Endometrium (tissue), 2 donors: ENCODE data around the gene KRTAP4-9.
"Not testable (repeated sequence)": the region's sequence is repeated elsewhere in the genome, so short reads cannot be mapped to it uniquely, and the experiment has no call there.

Experiments
- FAIRE-seq: peaks from 2 replicates; lab custom pipeline; 2012; peaks lifted over from hg19 to GRCh38; lab: Jason Lieb, UNC
- donor health status: control.
- donor health status: control.

KRTAP4-9 gene

GRCh38 chr17:41131979-41132378 is 26.8 kb downstream of the KRTAP4-9 start:
- no peak for FAIRE-seq

DNA sequence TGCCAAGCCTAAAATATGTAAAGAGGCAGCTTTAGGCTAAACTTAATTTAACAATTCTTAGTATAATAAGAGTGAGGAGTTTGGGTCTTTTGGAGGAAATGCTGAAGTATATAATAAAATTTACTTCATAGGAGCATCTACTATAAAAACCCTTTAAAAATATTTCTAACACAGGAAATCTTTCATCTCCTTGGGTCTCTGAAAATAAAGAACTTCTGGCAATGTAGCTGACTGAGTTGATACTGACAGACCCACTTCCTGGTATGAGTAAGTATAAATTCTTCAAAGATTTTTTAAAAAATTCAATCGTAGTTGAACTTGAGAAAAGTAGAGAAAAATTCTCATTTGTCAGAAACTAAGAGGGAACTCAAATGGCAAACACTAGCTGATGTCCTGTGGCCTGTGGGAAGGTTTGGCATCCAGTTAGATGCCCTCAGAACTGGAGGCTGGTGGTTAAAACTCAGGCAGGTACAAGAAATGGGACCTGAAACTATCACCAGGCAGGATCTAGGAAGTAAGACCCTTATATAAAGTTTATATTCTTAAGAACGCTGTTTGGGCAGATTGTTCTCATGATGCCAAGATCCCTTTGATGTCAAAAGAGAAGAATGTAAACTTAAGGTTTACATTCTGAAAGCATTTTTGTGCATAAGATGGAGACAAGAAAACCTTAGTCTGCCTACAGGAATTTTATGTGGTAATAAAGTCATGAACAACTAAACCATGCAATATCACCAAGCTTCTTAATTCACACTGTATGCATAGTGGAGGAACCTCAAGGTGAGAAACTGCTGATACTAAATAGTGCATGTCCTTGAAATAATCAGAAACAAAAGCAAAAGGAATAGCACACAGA is 28.9 kb downstream of the KRTAP4-9 start:
- FAIRE-seq: no peak

- not testable (repeated sequence) for FAIRE-seq
Measured at GRCh38 chr17:41139865-41140264, 34.7 kb downstream of the KRTAP4-9 start.

GRCh38 chr17:41140360-41141131 is 35.4 kb downstream of the KRTAP4-9 start, which contains the start of gene KRTAP4-6:
TSS of gene KRTAP4-6 (minus strand) at chr17:41140544. CDS start at chr17:41140487, 57 bp downstream.
- no peak for FAIRE-seq

DNA sequence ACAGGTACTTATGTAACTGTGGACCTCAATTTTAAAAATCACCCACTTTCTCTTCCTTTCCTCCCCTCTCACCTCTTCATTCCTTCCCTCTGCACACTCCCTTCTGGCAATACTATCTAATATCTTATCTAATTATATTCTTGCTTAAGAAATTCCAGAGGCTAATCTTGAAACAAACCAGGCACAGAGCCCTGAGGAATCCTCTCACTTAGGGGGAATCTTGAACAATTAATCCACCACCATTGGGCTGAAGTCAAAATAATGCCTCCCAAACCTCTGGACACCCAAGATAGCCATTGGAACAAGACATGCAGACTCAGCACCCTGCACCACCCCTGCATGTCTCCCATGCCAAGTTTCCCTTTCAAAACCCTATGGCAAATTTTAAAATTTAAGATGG is 36.2 kb downstream of the KRTAP4-9 start:
- FAIRE-seq: no peak

DNA sequence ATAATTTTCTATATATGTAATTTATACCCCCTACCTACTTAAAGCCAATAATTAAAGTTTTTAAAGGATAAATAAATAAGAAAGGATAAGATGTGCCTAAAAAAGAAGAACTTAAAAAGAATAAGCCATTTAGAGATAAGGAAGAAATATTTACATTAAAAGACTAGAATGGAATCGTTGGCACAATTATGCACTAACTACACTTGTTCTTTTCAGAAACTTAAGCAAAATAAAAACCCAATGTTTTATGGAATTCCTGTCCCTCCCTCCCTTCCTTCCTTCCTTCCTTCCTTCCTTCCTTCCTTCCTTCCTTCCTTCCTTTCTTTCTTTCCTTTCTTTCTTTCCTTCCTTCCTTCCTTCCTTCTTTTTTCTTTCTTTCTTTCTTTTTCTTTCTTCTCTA is 39.7 kb downstream of the KRTAP4-9 start:
- FAIRE-seq: no peak

DNA sequence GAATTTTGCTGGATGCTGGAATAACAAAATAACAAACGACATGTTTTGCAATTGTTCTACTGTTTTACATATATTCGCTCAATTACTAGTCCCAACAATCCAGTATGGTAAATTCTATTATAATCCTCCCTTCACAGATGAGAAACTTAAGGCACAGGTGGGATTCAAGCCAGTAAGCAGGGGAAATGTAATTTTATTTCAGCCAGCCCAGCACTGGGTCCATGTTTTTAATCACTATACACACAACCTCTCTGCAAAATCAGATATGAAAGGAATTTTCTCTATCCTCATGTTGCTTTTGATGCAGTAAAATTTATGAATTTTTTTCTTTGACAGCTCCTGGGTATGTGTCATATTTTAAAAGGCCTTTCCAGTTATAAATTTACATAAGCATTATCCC is 40.1 kb downstream of the KRTAP4-9 start:
- no peak for FAIRE-seq

- FAIRE-seq: no peak
Measured at GRCh38 chr17:41147531-41148204, 42.5 kb downstream of the KRTAP4-9 start.

GRCh38 chr17:41148971-41149651 is 43.9 kb downstream of the KRTAP4-9 start:
- FAIRE-seq: not testable (repeated sequence)

DNA sequence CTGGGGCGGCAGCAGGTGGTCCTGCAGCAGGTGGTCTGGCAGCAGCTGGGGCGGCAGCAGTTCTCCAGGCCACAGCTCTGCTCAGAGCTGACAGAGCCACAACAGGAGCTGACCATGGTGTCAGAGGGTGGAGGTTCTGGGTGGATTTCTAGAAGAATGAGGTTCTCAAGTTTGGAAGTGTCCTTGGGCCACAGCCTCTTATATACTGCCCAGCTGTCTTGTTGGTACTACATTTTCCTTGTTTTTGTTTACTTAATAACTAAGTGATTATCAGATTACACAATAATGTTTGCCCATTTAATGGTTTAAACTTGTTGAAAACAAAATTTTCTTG is 44.4 kb downstream of the KRTAP4-9 start, which contains the start of gene KRTAP4-5:
KRTAP4-5 (minus strand) TSS at position 174 of the 334 bp plus-strand sequence; CDS start at position 116, 58 bp downstream.
- FAIRE-seq: no peak

GRCh38 chr17:41150026-41150425 is 44.8 kb downstream of the KRTAP4-9 start:
- no peak for FAIRE-seq

DNA sequence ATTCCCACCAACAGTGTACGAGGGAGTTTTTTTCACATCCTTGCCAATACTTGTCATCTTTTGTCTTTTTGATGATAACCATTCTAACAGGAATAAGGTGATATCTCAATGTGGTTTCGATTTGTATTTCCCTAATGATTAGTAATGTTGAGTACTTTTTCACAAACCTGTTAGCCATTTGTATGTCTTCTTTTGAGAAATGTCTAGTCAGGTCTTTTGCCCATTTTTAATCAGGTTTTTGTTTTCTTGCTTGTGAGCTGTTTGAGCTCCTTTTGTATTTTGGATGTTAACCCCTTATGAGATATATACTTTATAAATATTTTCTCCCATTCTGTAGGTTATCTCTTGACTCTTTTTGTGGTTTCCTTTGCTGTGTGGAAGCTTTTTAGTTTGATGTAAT is 46.3 kb downstream of the KRTAP4-9 start:
- FAIRE-seq: no peak

DNA sequence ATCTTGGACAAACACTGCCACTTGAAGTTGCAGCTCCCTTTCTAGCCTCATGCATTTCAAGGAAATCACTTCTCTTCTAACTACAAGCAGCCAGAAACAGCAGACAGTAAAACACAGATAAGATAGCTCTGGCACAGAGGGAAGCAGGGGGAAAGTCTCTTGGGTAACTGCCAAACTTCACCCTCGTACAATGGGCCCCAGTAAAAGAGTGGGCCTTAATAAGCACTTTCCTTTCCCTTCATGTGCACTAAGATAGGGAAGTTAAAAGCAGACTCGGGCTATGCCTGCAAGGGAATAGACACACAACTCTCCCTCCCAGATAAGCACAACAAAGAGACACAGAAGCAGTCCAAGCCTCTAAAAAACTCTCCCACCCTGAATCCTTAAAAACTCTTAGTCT is 48.7 kb downstream of the KRTAP4-9 start:
- no peak for FAIRE-seq
